Upper lobe of left lung (tissue), 6 donors: ENCODE data around the gene TAF10. TPM values are rescaled to one million over a fixed set of nuclear protein-coding genes. Genes with fewer than 3 reads are reported as not detected.

Experiments used
- ATAC-seq, 2 donors: fragments of 200-7000 bp; cut with Tn5 transposase; one replicate each; pipeline ENCODE4 v1.9.1; 2022; ENCODE audit warnings: mild to moderate bottlenecking in 2 of 2, moderate library complexity in 2 of 2; ENCODE audit not compliant: low FRiP score in 2 of 2
- DNase-seq, 2 donors: peaks; one replicate each; pipeline ENCODE4 v3.0.0-alpha.2; 2019 to 2020
- H3K27ac ChIP-seq, 4 donors: fragments of 200-600 bp; sonication (generic); one replicate each; pipeline ENCODE4 v1.5.1; 2016 to 2019
- H3K27me3 ChIP-seq, 4 donors: fragments of 200-600 bp; sonication (generic); one replicate each; pipeline ENCODE4 v1.5.1; 2017 to 2019
- H3K36me3 ChIP-seq, 4 donors: fragments of 200-600 bp; sonication (generic); one replicate each; pipeline ENCODE4 v1.5.1; 2016 to 2019
- H3K4me1 ChIP-seq, 4 donors: fragments of 200-600 bp; sonication (generic); one replicate each; pipeline ENCODE4 v1.5.1; 2018 to 2019
- H3K4me3 ChIP-seq, 4 donors: fragments of 200-600 bp; sonication (generic); one replicate each; pipeline ENCODE4 v1.5.1; 2017 to 2019; ENCODE audit warnings: mild to moderate bottlenecking in 2 of 4, moderate library complexity in 1 of 4
- H3K9me3 ChIP-seq, 4 donors: fragments of 200-600 bp; sonication (generic); one replicate each; pipeline ENCODE4 v1.5.1; 2018 to 2019
- EP300 ChIP-seq, 4 donors: sonication (generic); formaldehyde crosslinking; IDR thresholded peaks; one replicate each; pipeline ENCODE4 v1.5.1; 2017; ENCODE audit warnings: antibody characterized with exemption in 4 of 4, control low read depth in 2 of 4
- POLR2A ChIP-seq, 4 donors: fragments of 450-650 bp; IDR thresholded peaks; one replicate each; pipeline ENCODE4 v1.5.1; 2016 to 2017; ENCODE audit warnings: antibody characterized with exemption in 4 of 4, mild to moderate bottlenecking in 2 of 4
- POLR2AphosphoS5 ChIP-seq, 2 donors: sonication (generic); formaldehyde crosslinking; IDR thresholded peaks; one replicate each; pipeline ENCODE4 v1.5.1; 2017; ENCODE audit warnings: antibody characterized with exemption in 2 of 2
- WGBS, 2 donors: methylation state at CpG; one replicate each; pipeline ENCODE4 v1.1.5; 2017 to 2018; 5-methylcytosine and 5-hydroxymethylcytosine counted together
- total RNA-seq, 6 donors: library from RNA; depleted of rRNA in 4 of 6; stranded (reverse); fragments of >200 nt in 4 of 6; gene quantifications; one replicate each; pipeline versions ENCODE4 v1.1.0 to v1.2.1, GENCODE V29; 2016 to 2021
- TF ChIP-seq, protein P1 (sequence below), 6 experiments: fragments of 450-650 bp in 4 of 6; fragments of 200-600 bp in 2 of 6; sonication (generic) in 2 of 6; IDR thresholded peaks; one replicate each; pipeline ENCODE4 v1.5.1; 2016 to 2019; ENCODE audit warnings: antibody characterized with exemption in 6 of 6
- donor health status: DM: no; HTN: no; CAD: no; lungs with moderate emphysema.
- donor health status: DM: no; HTN: yes; CAD: no; lungs with severe emphysema.

Gene TAF10
- total RNA-seq, 6 donors from 2014 or later = 60.8 to 153 (median 96.5) TPM

- ATAC-seq (no peak), DNase-seq (no peak)
- TF ChIP-seq POLR2AphosphoS5 (IDR thresholded peaks at IDR 0.05) (no peak), EP300 (IDR thresholded peaks at IDR 0.05) (no peak), POLR2A (IDR thresholded peaks at IDR 0.05) (no peak)
- TF ChIP-seq, protein P1, sequence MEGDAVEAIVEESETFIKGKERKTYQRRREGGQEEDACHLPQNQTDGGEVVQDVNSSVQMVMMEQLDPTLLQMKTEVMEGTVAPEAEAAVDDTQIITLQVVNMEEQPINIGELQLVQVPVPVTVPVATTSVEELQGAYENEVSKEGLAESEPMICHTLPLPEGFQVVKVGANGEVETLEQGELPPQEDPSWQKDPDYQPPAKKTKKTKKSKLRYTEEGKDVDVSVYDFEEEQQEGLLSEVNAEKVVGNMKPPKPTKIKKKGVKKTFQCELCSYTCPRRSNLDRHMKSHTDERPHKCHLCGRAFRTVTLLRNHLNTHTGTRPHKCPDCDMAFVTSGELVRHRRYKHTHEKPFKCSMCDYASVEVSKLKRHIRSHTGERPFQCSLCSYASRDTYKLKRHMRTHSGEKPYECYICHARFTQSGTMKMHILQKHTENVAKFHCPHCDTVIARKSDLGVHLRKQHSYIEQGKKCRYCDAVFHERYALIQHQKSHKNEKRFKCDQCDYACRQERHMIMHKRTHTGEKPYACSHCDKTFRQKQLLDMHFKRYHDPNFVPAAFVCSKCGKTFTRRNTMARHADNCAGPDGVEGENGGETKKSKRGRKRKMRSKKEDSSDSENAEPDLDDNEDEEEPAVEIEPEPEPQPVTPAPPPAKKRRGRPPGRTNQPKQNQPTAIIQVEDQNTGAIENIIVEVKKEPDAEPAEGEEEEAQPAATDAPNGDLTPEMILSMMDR (IDR thresholded peaks at IDR 0.05) = no peak
- Histone ChIP-seq H3K27ac (no peak overlapping the region), H3K4me3 (no peak overlapping the region), H3K4me1 (no peaks in the 10 kb centered on the region), H3K9me3 (peaks cover 4 to 14% (median 9%) of the 10 kb centered on the region in 4 donors), H3K36me3 (peaks cover 0 to 10% (median 2%) of the 10 kb centered on the region in 4 donors), H3K27me3 (no peaks in the 10 kb centered on the region)
- 87 to 88% methylated on average over 11 of the region's 11 CpGs for WGBS, 2 donors
Observed at GRCh38 chr11:6587360-6587953, 24.6 kb downstream of the TAF10 start.

DNA sequence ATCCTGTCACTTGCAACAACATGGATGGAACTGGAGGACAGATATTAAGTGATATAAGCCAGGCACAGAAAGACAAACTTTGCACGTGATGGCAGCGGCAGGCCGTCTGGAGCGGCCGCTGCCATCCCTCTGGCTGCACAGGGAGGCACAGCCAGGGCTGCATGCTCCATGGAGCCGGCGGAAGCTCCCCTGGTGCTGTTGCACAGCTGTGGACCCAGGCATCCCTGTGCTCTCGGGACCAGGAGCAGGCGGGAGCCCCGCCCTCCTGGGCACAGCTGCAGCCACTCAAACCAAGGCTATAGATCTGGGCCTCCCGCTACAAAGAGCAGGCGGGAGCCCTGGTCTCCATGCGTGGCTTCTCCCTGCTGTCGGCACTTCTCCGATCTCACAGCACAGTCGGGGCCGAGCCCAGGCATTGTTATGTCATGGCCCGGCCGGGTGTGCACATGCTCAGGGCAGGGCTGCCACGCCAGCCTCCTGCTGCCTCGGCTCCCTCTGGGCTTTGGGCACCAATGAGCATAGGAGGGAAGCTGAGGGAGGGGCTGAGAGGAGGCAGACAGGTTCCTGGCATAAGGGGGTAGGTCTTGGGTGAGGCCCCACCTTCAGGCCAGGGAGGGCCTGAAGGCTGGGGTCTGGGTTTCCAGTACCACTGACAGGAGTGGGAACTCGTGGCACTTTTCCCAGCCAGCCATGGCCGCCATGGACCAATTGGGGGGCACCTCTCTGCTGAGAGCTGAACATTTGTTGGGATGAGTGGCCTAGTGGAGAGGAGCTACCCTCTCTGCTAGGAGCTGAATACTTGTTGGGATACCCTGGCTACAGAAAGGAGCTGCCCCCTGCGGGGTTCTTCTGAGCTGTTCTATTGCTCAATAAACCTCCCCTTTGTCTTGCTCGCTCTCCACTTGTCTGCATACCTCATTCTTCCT is 25.3 kb downstream of the TAF10 start:
- ATAC-seq (peak; percentile 23 to 34), DNase-seq (peak in 1 of 2 donors; percentile 69)
- 95 to 99% methylated on average over 10 to 25 of the region's 25 CpGs for WGBS, 2 donors

DNA sequence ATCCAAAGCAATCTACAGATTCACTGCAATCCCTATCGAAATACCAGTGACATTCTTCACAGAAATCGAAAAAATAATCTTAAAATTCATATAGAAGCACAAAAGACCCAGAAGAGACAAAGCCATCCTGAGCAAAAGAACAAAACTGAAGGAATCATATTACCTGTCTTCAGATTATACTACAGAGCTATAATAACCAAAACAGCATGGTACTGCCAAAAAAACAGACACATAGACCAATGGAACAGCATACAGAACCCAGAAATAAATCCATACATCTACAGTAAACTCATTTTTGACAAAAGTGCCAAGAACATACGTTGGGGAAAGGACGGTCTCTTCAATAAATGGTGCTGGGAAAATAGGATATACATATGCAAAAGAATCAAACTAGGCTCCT is 27.5 kb downstream of the TAF10 start:
- H3K4me1 ChIP-seq = no peaks in the 10 kb centered on the region
- no peaks in the 10 kb centered on the region for H3K27me3 ChIP-seq
- H3K36me3 ChIP-seq = no peaks in the 10 kb centered on the region
- DNase-seq (no peak), ATAC-seq (no peak)
- no peak overlapping the region for H3K27ac ChIP-seq
- 92 to 97% methylated on average over 4 of the region's 4 CpGs for WGBS, 2 donors
- no peak for TF ChIP-seq POLR2AphosphoS5 (IDR thresholded peaks at IDR 0.05)
- H3K9me3 ChIP-seq = peaks cover 4 to 14% (median 9%) of the 10 kb centered on the region in 4 donors
- H3K4me3 ChIP-seq = no peak overlapping the region

More for the DNA sequence above, 25.3 kb downstream of the TAF10 start:
- Histone ChIP-seq H3K9me3 (peaks cover 4 to 14% (median 9%) of the 10 kb centered on the region in 4 donors), H3K4me3 (no peak overlapping the region), H3K4me1 (no peaks in the 10 kb centered on the region), H3K27ac (no peak overlapping the region), H3K27me3 (no peaks in the 10 kb centered on the region), H3K36me3 (peaks cover 0 to 2% (median 0%) of the 10 kb centered on the region in 4 donors)
- TF ChIP-seq POLR2A (IDR thresholded peaks at IDR 0.05) = no peak

DNA sequence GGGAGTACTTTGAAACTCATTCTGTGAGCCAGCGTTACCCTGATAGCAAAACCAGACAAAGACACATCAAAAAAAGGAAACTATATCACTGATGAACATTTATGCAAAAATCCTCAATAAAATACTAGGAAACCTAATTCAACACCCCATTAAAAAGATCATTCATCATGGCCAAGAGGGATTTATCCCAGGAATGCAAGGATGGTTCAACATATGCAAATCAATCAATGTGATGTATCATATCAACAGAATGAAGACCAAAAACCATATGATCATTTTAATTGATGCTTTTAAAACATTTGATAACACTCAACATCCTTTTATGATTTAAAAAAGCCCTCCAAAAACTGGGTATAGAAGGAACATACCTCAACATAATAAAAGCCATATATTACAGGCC is 28.4 kb downstream of the TAF10 start:
- no peaks in the 10 kb centered on the region for H3K36me3 ChIP-seq
- H3K9me3 ChIP-seq = peaks cover 4 to 14% (median 9%) of the 10 kb centered on the region in 4 donors
- ATAC-seq (no peak), DNase-seq (no peak)
- H3K27ac ChIP-seq = no peak overlapping the region
- 96 to 98% methylated on average over 1 of the region's 1 CpG for WGBS, 2 donors
- no peak overlapping the region for H3K4me3 ChIP-seq
- H3K27me3 ChIP-seq = no peaks in the 10 kb centered on the region
- H3K4me1 ChIP-seq = no peaks in the 10 kb centered on the region
- no peak for TF ChIP-seq EP300 (IDR thresholded peaks at IDR 0.05)

DNA sequence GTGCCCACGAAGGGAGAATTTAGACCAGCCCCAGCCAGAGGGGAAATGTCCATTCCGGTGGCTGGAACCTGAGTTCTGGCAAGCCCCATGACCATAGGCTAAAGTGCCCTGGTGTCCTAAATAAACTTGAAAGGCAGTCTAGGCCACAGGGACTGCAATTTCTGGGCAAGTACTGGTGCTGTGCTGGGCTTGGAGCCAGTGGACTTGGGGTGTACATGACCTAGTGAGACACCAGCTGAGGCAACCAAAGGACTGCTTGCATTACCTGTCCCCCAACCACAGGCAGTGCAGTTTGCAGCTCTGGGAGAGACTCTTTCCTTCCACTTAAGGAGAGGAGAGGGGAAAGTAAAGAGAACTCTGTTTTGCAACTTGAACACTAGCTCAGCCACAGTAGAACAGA is 32.3 kb downstream of the TAF10 start:
- no peak overlapping the region for H3K4me3 ChIP-seq
- ATAC-seq = no peak
- WGBS, 2 donors = 93 to 100% methylated on average over 2 of the region's 2 CpGs
- peaks cover 5 to 11% (median 7%) of the 10 kb centered on the region in 4 donors for H3K4me1 ChIP-seq
- H3K27me3 ChIP-seq = no peaks in the 10 kb centered on the region
- H3K9me3 ChIP-seq = peaks cover 4 to 14% (median 9%) of the 10 kb centered on the region in 4 donors
- no peaks in the 10 kb centered on the region for H3K36me3 ChIP-seq
- no peak for TF ChIP-seq EP300 (IDR thresholded peaks at IDR 0.05)
- TF ChIP-seq POLR2AphosphoS5 (IDR thresholded peaks at IDR 0.05) = no peak
- TF ChIP-seq, protein P1 (IDR thresholded peaks at IDR 0.05) = no peak
- no peak for TF ChIP-seq POLR2A (IDR thresholded peaks at IDR 0.05)
- no peak for DNase-seq
- no peak overlapping the region for H3K27ac ChIP-seq

DNA sequence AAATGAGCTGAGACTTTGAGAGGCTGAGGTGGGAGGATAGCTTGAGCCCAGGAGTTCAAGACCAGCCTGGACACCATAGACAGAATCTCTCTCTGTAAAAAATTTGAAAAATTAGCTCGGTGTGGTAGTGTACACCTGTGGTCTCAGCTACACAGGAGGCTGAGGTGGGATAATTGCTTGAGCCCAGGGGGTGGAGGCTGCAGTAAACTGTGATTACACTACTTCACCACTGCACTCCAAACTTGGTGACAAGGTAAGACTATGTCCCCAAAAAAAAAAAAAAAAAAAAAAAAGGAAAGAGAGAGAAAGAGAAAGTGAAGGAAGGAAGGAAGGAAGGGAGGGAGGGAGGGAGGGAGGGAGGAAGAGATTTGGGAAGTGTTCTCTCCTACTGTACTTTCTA is 33.9 kb downstream of the TAF10 start:
- H3K4me1 ChIP-seq = peaks cover 5 to 11% (median 7%) of the 10 kb centered on the region in 4 donors
- H3K4me3 ChIP-seq = no peak overlapping the region
- ATAC-seq (no peak), DNase-seq (no peak)
- H3K27me3 ChIP-seq = no peaks in the 10 kb centered on the region
- WGBS, 2 donors = 80 to 94% methylated on average over 1 of the region's 1 CpG
- no peak overlapping the region for H3K27ac ChIP-seq
- peaks cover 0 to 5% (median 0%) of the 10 kb centered on the region in 4 donors for H3K9me3 ChIP-seq
- no peak for TF ChIP-seq POLR2A (IDR thresholded peaks at IDR 0.05)
- H3K36me3 ChIP-seq = no peaks in the 10 kb centered on the region
